Thyroid gland (tissue), 4 donors: ENCODE measurements around the gene ANKRD13C. TPM values are rescaled to one million over a fixed set of nuclear protein-coding genes. Genes with fewer than 3 reads are reported as not detected.

ENCODE experiments used
- DNase-seq, 2 donors: peaks; one replicate each; pipeline ENCODE4 v3.0.0-alpha.2; 2019
- H3K27ac ChIP-seq, 3 donors: fragments of 200-600 bp; sonication (generic); 1 replicate in 2 of 3; 2 replicates in 1 of 3; pipeline ENCODE4 v1.5.1; 2016 to 2019; ENCODE audit warnings: mild to moderate bottlenecking in 1 of 3, moderate library complexity in 1 of 3
- H3K27me3 ChIP-seq: fragments of 200-600 bp; sonication (generic); one replicate; pipeline ENCODE4 v1.5.1; 2019
- H3K36me3 ChIP-seq, 2 donors: fragments of 200-600 bp; sonication (generic); one replicate each; pipeline ENCODE4 v1.5.1; 2016 to 2019
- H3K4me1 ChIP-seq, 2 donors: fragments of 200-600 bp; sonication (generic); one replicate each; pipeline ENCODE4 v1.5.1; 2017 to 2019
- H3K4me3 ChIP-seq, 3 donors: fragments of 200-600 bp; sonication (generic); replicated peaks in 1 of 3; 1 replicate in 2 of 3; 2 replicates in 1 of 3; pipeline ENCODE4 v1.5.1; 2016; ENCODE audit warnings: mild to moderate bottlenecking in 1 of 3
- H3K9me3 ChIP-seq: fragments of 200-600 bp; sonication (generic); one replicate; pipeline ENCODE4 v1.5.1; 2017
- POLR2A ChIP-seq, 2 donors: fragments of 450-650 bp; IDR thresholded peaks; one replicate each; pipeline ENCODE4 v1.6.1; 2017; ENCODE audit warnings: antibody characterized with exemption in 2 of 2, mild to moderate bottlenecking in 2 of 2, moderate library complexity in 1 of 2
- WGBS, 2 donors: methylation state at CpG; one replicate each; pipeline ENCODE4 v1.1.5; 2017; 5-methylcytosine and 5-hydroxymethylcytosine counted together
- intact Hi-C: fragments of 100-400 bp; cut with DNase I; formaldehyde crosslinking; loops from one replicate; pipeline ENCODE4 v1.15.1; 2023
- total RNA-seq, 4 donors: library from RNA; depleted of rRNA; stranded (reverse); fragments of >200 nt; gene quantifications; one replicate each; pipeline ENCODE4 v1.2.3, GENCODE V29; 2016
- TF ChIP-seq, protein P1 (sequence below), 6 experiments: fragments of 200-600 bp in 3 of 6; fragments of 450-650 bp in 3 of 6; sonication (generic) in 3 of 6; IDR thresholded peaks; one replicate each; pipeline ENCODE4 v1.5.1; 2016 to 2019; ENCODE audit warnings: antibody characterized with exemption in 6 of 6, mild to moderate bottlenecking in 2 of 6, inconsistent platforms in 1 of 6, moderate library complexity in 1 of 6

Gene ANKRD13C
- total RNA-seq, 4 donors from 2014 or later = 26.5 to 37.2 (median 29.6) TPM

- TF ChIP-seq, protein P1, sequence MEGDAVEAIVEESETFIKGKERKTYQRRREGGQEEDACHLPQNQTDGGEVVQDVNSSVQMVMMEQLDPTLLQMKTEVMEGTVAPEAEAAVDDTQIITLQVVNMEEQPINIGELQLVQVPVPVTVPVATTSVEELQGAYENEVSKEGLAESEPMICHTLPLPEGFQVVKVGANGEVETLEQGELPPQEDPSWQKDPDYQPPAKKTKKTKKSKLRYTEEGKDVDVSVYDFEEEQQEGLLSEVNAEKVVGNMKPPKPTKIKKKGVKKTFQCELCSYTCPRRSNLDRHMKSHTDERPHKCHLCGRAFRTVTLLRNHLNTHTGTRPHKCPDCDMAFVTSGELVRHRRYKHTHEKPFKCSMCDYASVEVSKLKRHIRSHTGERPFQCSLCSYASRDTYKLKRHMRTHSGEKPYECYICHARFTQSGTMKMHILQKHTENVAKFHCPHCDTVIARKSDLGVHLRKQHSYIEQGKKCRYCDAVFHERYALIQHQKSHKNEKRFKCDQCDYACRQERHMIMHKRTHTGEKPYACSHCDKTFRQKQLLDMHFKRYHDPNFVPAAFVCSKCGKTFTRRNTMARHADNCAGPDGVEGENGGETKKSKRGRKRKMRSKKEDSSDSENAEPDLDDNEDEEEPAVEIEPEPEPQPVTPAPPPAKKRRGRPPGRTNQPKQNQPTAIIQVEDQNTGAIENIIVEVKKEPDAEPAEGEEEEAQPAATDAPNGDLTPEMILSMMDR (IDR thresholded peaks at IDR 0.05) = no peak
- TF ChIP-seq POLR2A (IDR thresholded peaks at IDR 0.05) = no peak
- no peaks in the 10 kb centered on the region for H3K27me3 ChIP-seq
- 90 to 93% methylated on average over 4 of the region's 4 CpGs for WGBS, 2 donors
- H3K36me3 ChIP-seq = peaks cover 17 to 23% of the 10 kb centered on the region in 2 donors
- H3K4me1 ChIP-seq = no peaks in the 10 kb centered on the region
- no peak for DNase-seq
- intact Hi-C loops = no loop called here
- no peaks in the 10 kb centered on the region for H3K9me3 ChIP-seq
- no peak overlapping the region for H3K27ac ChIP-seq
- H3K4me3 ChIP-seq = no peak overlapping the region
These were observed 58.8 kb downstream of the ANKRD13C start for GRCh38 chr1:70295749-70296148.

DNA sequence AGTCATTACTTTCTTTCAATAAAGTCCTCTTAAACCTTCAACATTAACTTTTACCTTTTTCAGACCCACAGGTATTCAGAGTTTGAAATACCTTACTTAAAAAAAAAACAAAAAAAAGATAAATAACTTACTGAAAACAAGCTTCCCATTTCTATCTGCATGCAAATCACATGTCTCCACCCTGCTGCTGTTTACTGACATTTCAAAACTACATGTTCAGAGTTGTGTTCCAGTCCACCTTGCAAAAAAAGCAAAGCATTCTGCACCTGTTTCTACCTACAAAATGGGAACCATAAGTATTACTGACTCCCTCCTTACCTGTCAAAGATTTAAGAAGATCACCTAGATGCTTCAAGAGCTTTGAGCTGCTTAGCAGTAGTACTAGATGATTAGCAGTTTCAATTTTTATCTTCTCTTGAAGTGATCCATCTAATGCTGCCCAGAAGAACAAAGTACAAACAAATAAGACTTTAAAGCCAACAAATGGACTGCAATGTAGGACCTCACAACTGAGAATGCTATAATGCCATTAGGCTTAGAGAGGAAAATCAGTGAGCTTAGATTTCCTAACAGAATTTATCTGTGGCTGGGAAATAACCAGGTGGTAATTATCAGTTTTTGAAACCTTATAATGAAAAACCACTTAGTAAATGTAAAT lies 61.2 kb downstream of the ANKRD13C start:
- Histone ChIP-seq H3K4me3 (no peak overlapping the region), H3K27ac (no peak overlapping the region), H3K4me1 (no peaks in the 10 kb centered on the region), H3K9me3 (no peaks in the 10 kb centered on the region), H3K36me3 (peaks cover 17 to 18% of the 10 kb centered on the region in 2 donors), H3K27me3 (no peaks in the 10 kb centered on the region)
- intact Hi-C loops = no loop called here
- TF ChIP-seq POLR2A (IDR thresholded peaks at IDR 0.05) = no peak
- TF ChIP-seq, protein P1 (IDR thresholded peaks at IDR 0.05) = no peak
- no peak for DNase-seq

- no peak overlapping the region for H3K27ac ChIP-seq
- H3K36me3 ChIP-seq = peaks cover 13 to 17% of the 10 kb centered on the region in 2 donors
- DNase-seq = no peak
- no peak for TF ChIP-seq POLR2A (IDR thresholded peaks at IDR 0.05)
- TF ChIP-seq, protein P1 (IDR thresholded peaks at IDR 0.05) = no peak
- H3K4me1 ChIP-seq = no peaks in the 10 kb centered on the region
- intact Hi-C loops = no loop called here
- no peaks in the 10 kb centered on the region for H3K27me3 ChIP-seq
- H3K4me3 ChIP-seq = no peak overlapping the region
- no peaks in the 10 kb centered on the region for H3K9me3 ChIP-seq
- 92 to 94% methylated on average over 1 of the region's 1 CpG for WGBS, 2 donors
These were observed 64.3 kb downstream of the ANKRD13C start for GRCh38 chr1:70290218-70290617.

- intact Hi-C loops = no loop called here
- Histone ChIP-seq H3K9me3 (no peaks in the 10 kb centered on the region), H3K4me3 (no peak overlapping the region), H3K36me3 (peaks cover 10 to 11% of the 10 kb centered on the region in 2 donors), H3K27me3 (no peaks in the 10 kb centered on the region), H3K27ac (no peak overlapping the region), H3K4me1 (no peaks in the 10 kb centered on the region)
- no peak for DNase-seq
- no peak for TF ChIP-seq POLR2A (IDR thresholded peaks at IDR 0.05)
- TF ChIP-seq, protein P1 (IDR thresholded peaks at IDR 0.05) = no peak
These were observed 66.4 kb downstream of the ANKRD13C start for GRCh38 chr1:70288166-70288565.

DNA sequence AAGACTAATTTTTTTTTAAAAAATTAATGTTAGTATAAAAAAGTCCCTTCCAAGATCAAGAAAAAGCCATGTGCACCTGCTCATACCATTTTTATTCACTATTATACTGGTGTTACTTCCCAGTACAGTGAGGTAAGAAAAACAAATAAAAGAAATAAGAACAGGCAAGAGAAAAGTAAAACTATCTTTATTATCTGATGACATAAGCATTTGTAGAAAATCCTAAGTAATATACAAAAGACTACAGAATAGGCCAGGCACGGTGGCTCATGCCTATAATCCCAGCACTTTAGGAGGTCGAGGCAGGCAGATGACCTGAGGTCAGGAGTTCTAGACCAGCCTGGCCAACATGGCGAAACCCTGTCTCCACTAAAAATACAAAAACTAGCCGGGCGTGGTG lies 68.1 kb downstream of the ANKRD13C start:
- Histone ChIP-seq H3K27me3 (no peaks in the 10 kb centered on the region), H3K4me3 (no peak overlapping the region), H3K9me3 (no peaks in the 10 kb centered on the region), H3K36me3 (peaks cover 2 to 5% of the 10 kb centered on the region in 2 donors), H3K27ac (no peak overlapping the region), H3K4me1 (no peaks in the 10 kb centered on the region)
- WGBS, 2 donors = 96 to 98% methylated on average over 5 of the region's 5 CpGs
- no peak for TF ChIP-seq POLR2A (IDR thresholded peaks at IDR 0.05)
- TF ChIP-seq, protein P1 (IDR thresholded peaks at IDR 0.05) = no peak
- no peak for DNase-seq
- intact Hi-C loops = no loop called here
